Fibroblast of pulmonary artery (primary cell): ENCODE measurements around the gene BACH1.
"Not testable (repeated sequence)": the region's sequence is repeated elsewhere in the genome, so short reads cannot be mapped to it uniquely, and the experiment has no call there.

Experiments used
- DNase-seq: peaks from one replicate; pipeline ENCODE4 v3.0.0-alpha.2; 2010; ENCODE audit warnings: low read depth
- H3K4me3 ChIP-seq: replicated peaks from 2 replicates; pipeline ENCODE4 v1.5.1; 2011; ENCODE audit warnings: low read depth, mild to moderate bottlenecking, control low read depth, low read length, moderate library complexity
- CTCF ChIP-seq: IDR thresholded peaks from 2 replicates; pipeline ENCODE4 v1.5.1; 2011; ENCODE audit warnings: mild to moderate bottlenecking, control low read depth, low read length, inconsistent platforms; ENCODE audit errors: missing control alignments

The BACH1 gene

GRCh38 chr21:29271927-29272333, 26.8 kb upstream of the BACH1 start:
- TF ChIP-seq CTCF = no peak
- DNase-seq = no peak
- no peak overlapping the region for H3K4me3 ChIP-seq

- no peak for TF ChIP-seq CTCF
- DNase-seq = no peak
Observed at GRCh38 chr21:29277442-29277841, 21.3 kb upstream of the BACH1 start.

DNA sequence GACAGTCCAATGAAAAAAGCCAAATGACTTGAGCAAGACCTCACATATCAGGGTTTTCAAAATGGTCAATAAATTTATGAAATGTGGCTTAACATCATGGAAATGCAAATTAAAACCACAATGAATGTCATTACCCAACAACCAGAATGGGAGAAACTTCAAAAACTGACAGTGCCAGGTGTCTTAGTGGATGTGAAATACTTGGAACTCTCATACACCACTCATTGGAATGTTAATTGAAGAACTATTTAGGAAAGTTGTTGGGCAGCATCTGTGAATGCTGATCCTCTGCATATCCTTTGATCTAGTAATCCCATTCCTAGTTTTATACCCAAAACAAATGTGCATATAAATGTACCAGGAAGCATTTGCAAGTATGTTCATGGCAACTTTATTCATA, 19.2 kb upstream of the BACH1 start:
- TF ChIP-seq CTCF = no peak
- no peak overlapping the region for H3K4me3 ChIP-seq
- no peak for DNase-seq

More at GRCh38 chr21:29277442-29277841, 21.3 kb upstream of the BACH1 start:
- H3K4me3 ChIP-seq = no peak overlapping the region

- not testable (repeated sequence) for DNase-seq
Observed at GRCh38 chr21:29281801-29282200, 16.9 kb upstream of the BACH1 start.

DNA sequence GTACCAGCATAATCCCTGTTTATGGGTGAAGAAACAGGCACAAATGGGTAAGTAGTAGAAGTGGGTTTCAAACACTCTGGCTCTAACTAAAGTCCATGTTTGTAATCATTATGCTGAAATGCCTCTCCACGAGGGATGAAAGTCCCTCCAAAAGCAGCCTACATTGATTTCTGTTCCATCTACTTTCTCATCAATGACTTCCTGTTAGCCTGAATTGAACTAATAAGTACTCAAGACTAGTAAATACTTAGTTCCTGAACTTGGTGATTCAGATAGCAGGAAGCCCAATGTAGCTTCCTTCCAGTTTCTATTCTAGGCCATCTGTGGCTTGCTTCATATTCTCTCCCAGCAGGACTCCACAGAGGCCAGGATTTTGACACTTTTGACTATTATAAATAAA, 11.3 kb upstream of the BACH1 start:
- no peak overlapping the region for H3K4me3 ChIP-seq
- DNase-seq = peak; percentile 49
- TF ChIP-seq CTCF = no peak

More at GRCh38 chr21:29281801-29282200, 16.9 kb upstream of the BACH1 start:
- H3K4me3 ChIP-seq = not testable (repeated sequence)

- no peak for TF ChIP-seq CTCF
- no peak for DNase-seq
- no peak overlapping the region for H3K4me3 ChIP-seq
Observed at GRCh38 chr21:29288239-29288638, 10.5 kb upstream of the BACH1 start.

GRCh38 chr21:29289317-29289716, 9.4 kb upstream of the BACH1 start:
- DNase-seq = peak; percentile 59
- TF ChIP-seq CTCF = no peak
- no peak overlapping the region for H3K4me3 ChIP-seq
